HG02610 (cell line): ENCODE measurements around the gene SMIM44.
A peak's percentile ranks its signal among the peaks of the same experiment; 100 is the strongest.
"Not testable (repeated sequence)": the region's sequence is repeated elsewhere in the genome, so short reads cannot be mapped to it uniquely, and the experiment has no call there.

Experiments used
- ATAC-seq: cut with Tn5 transposase; IDR thresholded peaks from one replicate; pipeline ENCODE4 v1.9.1; 2021; ENCODE audit warnings: mild to moderate bottlenecking, moderate library complexity; ENCODE audit not compliant: unreplicated experiment

SMIM44 gene

GRCh38 chr19:3518255-3518654 is 35.0 kb upstream of the SMIM44 start:
- ATAC-seq = no peak

GRCh38 chr19:3517638-3518037 is 34.4 kb upstream of the SMIM44 start:
- no peak for ATAC-seq

GRCh38 chr19:3516675-3517207 is 33.5 kb upstream of the SMIM44 start:
- ATAC-seq = no peak

GRCh38 chr19:3515891-3516422 is 32.7 kb upstream of the SMIM44 start:
- ATAC-seq = no peak

- no peak for ATAC-seq
Observed at GRCh38 chr19:3514930-3515329, 31.7 kb upstream of the SMIM44 start.

GRCh38 chr19:3513229-3514140 is 30.2 kb upstream of the SMIM44 start:
- ATAC-seq = no peak

GRCh38 chr19:3512562-3513228 is 29.5 kb upstream of the SMIM44 start:
- ATAC-seq = no peak

- ATAC-seq = no peak
Observed at GRCh38 chr19:3511506-3512251, 28.4 kb upstream of the SMIM44 start.

- ATAC-seq = no peak
Observed at GRCh38 chr19:3510727-3511126, 27.5 kb upstream of the SMIM44 start.

GRCh38 chr19:3509566-3509989 is 26.3 kb upstream of the SMIM44 start:
- no peak for ATAC-seq

GRCh38 chr19:3508771-3509535 is 25.7 kb upstream of the SMIM44 start:
- ATAC-seq = no peak

- ATAC-seq = not testable (repeated sequence)
Observed at GRCh38 chr19:3508121-3508661, 24.9 kb upstream of the SMIM44 start.

GRCh38 chr19:3507371-3508120 is 24.3 kb upstream of the SMIM44 start:
- ATAC-seq = no peak

- ATAC-seq = no peak
Observed at GRCh38 chr19:3506384-3507340, 23.4 kb upstream of the SMIM44 start.

- ATAC-seq = peak; percentile 89
Observed at GRCh38 chr19:3505598-3506383, 22.6 kb upstream of the SMIM44 start, which contains the start of gene FZR1. Gene FZR1 (plus strand): TSS chr19:3506311. CDS start chr19:3522990, 16,679 bp downstream.

GRCh38 chr19:3504735-3505134 is 21.5 kb upstream of the SMIM44 start:
- no peak for ATAC-seq

GRCh38 chr19:3503036-3503572 is 19.9 kb upstream of the SMIM44 start:
- ATAC-seq = no peak
